ENCODE measurements around the gene UBE2V1.

- TF ChIP-seq POLR2A (IDR thresholded peaks at IDR 0.05; ENCODE audit: low read depth, low read length) (no peak), CTCF (IDR thresholded peaks at IDR 0.05; ENCODE audit: extremely low read depth in 1 of 2, insufficient read depth in 1 of 2, low read depth in 1 of 2, low read length in 2 of 2) (no peak), MAX (IDR thresholded peaks at IDR 0.05; ENCODE audit: insufficient read depth, insufficient read length) (no peak), POLR2AphosphoS5 (IDR thresholded peaks at IDR 0.05; ENCODE audit: insufficient read depth, low read depth, low read length) (no peak), EZH2 (IDR thresholded peaks at IDR 0.05; ENCODE audit: borderline replicate concordance, low read depth, low read length, severe bottlenecking) (no peak)
Observed at GRCh38 chr20:50092436-50092835, 20.5 kb downstream of the UBE2V1 start.

All from endothelial cell of umbilical vein (primary cell).